NCI-H2107 treated with DMSO at 0.1 percent for 48 hours (cell line): ENCODE measurements around the gene ATP2C2.
"Not testable (repeated sequence)": the region's sequence is repeated elsewhere in the genome, so short reads cannot be mapped to it uniquely, and the experiment has no call there.

Experiments
- DNase-seq: peaks from one replicate; lab custom pipeline; 2025; ENCODE audit not compliant: unreplicated experiment; lab: John Stamatoyannopoulos, UW

The ATP2C2 gene

DNA sequence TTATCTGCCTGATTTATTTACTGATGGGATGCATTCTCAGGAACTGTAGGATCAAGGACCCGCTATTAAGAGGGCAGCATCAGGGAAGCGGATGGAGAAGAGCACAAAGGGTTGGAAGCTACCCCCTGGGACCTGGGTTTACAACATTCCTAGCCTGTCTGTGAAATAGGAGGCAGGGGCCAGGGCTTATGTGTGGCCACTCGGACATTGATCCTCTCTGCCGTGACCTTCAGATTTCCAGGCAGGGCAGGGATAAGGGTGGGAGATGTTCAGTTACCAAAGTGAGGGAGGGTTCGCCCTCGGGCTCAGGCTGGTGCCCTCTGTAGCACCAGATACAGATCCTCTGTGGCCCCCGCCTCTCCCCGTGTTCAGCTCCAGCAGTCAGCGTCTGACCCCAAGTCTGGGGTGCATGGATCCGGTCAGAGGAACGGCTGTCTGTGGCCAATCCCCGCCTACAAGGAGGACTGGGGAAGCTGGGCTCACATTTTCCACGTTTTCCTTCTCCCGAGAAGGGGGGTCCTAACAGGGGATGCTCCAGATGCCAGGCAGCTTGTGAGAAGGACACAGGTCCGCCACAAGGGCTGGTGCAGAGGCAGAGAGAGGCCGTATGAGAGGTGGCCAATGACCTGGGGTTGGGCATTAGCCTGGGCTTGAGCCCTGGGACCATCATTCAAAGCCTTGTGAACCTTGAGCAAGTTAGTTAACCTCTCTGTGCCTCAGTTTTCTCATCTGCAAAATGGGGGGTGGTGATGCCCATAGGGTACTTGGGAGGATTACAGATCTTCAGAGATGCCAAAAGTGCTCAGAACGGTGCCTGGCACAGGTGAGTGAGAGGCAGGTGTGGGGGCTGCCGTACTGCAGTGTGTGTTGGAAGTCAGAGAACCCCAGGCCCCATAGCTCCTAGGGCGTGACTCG, 48.3 kb downstream of the ATP2C2 start:
- no peak for DNase-seq

DNA sequence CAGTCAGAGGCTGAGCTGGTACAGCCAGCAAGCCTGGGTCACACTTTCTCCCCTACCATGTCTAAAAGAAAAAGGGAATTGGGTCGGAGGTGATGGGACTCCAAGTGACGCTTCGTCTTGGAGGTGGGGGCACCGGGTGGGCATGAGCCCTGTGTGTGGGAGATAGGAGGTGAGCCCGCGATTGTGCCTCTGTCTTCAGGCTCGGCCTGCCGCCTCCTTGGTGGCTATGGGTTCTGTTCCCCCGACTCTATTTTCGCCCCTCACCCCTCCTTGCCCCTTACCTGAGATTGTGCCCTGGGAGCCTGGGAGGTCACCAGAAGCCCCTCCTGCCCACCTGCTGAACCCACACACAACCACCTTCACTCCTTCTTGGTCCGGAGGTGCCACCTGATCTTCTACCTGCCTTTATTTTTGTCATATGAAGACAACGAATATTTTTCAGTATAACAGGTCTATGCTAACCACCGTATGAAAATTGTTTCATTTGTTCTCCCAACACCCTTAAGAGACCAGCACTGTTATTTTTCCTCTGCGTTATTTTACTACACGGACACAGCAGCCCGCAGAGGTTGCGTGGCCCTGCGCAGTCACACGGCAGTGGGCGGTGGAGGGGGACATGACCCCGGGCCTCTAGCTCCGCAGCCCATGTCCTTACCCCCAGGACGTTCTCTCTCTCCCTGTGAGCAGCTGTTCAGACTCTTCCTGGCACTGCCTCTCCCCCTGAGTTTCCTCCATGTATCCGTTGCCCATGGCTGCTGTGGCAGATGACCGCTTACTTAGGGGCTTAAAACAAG, 49.9 kb downstream of the ATP2C2 start:
- DNase-seq, result no peak

DNA sequence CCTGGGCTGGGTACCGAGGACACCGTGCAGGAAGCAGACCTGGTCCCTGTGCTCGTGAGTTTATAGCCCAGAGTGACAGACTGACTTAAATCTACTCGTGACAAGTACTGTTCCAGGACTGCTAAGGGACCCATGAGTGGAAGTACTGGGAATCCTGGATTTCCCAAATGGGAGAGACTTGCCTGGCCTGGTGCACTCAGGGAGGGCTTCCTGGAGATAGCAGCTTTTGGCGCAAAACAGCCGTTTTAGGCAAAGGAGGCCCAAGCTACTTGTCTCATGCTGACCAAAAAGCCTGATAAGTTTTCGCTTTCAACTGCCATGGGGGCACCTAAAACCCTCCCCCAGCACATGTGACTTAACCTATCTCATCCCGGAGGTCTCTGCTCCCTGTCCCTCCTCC, 51.4 kb downstream of the ATP2C2 start:
- DNase-seq, result no peak

DNA sequence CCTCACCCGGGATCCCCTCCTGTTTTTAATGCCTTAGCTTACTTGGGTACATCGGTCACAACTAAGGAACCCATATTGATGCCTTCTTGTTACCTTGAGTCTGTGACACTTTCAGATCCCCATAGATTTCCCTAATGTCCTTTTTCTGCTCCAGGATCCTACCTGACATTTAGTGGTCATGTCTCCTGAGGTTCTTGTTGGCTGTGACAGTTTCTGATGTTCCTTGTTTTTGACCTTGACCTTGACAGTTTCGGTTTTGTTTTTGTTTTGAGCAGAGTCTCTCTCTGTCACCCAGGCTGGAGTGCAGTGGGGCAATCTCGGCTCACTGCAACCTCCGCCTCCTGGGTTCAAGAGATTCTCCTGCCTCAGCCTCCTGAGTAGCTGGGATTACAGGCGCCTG, 52.2 kb downstream of the ATP2C2 start:
- not testable (repeated sequence) for DNase-seq

DNA sequence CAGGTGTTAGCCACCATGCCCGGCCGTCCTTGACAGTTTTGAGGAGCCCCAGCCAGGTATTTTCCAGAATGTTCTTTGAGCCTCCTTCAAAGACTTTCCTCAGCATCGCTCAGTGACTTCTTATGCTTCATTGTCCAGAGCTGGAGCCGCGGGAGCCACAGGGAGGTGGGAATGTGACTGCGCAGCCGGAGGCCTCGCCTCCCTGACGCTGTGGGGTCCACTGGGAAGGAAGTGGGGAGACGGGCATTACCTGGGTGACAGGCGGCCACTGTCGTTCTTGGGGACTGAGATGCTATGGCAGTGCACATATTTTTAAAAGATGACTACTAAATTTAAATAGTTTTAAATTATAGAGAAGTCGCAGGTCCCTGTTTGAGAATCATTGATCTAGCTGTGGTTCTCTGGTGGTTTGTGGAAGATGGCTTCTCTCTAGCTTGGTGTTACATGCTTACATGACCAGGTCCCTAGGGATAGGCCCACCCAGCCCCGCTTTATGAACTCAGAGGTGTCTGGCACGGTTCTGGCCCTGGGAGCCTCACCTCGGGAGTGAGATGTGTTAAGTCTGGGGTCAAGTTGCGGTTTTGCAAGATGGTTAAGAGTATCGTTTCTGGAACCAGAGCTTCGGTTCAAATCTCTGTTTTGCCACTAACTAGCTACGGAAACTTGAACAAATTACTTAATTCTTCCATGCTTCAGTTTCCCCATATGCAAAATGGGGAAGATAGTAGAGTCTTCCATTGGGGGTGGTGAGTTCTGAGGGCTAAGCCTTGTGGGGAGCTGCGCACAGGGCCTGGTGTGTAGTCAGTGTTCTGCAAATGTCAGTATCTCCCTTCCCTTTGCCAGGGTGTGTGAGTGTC, 53.0 kb downstream of the ATP2C2 start:
- no peak for DNase-seq

DNA sequence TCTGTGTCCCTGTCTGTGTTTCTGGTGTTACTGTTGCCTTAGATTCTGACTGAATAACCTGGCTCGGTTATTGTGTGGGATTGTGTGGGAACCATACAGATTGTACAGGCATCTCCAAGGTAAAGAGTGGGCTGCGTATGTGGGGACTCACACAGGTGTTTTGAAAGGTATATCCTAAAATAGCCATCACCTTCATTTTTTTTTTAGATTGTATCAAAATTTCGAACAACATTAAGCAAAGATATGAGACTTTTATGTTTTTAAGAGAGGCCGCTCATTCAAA, 53.5 kb downstream of the ATP2C2 start:
- no peak for DNase-seq

DNA sequence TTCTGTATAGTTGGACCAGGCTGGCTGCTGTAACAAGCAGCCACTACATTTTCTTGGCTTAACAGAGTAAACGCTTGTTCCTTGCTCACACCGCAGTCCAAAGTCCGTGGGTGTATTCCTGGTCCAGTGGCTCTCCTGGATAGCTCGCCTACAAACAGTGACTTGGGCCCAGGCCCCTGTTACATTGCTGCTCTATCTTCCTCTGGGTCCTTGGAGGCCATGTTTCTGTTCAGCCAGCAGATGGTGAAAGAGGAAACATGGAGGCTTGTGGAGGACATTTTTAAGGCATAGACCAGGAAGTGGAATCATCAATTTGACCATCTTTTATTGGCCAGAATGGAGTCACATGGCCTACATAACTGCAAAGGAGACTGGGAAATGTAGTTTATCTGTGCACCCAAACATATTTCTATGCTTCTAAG, 55.1 kb downstream of the ATP2C2 start:
- DNase-seq, result no peak

DNA sequence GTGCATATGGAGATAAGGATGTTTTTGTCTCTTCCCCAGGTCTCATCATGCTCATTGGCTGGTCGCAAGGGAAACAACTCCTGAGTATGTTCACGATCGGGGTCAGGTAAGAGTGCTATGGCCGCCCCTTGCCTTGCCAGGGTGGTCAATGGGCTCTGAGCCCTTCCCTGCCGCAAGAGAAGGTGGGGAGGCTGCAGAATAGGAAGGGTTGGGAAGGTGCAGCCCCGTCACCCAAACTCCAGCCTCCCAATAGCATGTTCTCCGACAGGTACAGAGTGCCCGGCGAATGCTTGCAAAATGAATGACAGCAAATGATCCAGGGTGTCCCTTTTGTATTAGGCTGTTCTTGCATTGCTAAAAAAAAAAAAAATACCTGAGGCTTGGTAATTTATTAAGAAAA, 57.4 kb downstream of the ATP2C2 start:
- DNase-seq, result no peak

DNA sequence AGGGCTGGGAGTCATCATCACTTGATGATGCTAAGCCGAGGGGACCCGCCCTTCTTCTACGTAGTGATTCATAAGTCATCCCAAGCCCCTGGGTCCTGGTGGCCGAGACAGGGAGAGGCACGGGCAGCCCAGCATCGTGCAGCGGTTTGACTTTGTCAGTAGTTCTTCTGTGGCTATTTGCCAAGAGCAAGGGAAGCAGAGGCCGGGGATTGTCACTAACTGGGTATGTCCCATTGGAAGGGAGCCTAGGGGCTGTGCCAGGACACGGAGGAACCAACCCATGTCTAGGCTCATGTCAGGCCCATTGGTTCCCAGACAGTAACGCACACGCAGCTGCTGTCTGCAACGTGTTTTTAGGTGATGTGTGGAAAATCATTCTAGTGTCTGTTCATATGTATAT, 58.5 kb downstream of the ATP2C2 start:
- DNase-seq, result no peak

DNA sequence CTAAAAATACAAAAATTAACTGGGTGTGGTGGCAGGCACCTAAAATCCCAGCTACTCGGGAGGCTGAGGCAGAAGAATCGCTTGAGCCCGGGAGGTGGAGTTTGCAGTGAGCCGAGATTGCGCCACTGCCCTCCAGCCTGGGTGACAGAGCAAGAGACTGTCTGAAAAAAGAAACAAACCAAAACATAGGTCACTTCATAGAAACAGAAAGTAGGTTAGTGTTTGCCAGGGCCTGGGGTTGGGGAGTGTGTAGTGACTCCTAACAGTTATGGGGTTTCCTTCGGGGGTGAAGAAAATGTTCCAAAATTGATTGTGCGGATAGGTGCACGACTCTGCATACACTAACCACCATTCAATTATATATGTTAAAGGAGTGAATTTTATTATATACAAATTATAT, 59.2 kb downstream of the ATP2C2 start:
- no peak for DNase-seq

DNA sequence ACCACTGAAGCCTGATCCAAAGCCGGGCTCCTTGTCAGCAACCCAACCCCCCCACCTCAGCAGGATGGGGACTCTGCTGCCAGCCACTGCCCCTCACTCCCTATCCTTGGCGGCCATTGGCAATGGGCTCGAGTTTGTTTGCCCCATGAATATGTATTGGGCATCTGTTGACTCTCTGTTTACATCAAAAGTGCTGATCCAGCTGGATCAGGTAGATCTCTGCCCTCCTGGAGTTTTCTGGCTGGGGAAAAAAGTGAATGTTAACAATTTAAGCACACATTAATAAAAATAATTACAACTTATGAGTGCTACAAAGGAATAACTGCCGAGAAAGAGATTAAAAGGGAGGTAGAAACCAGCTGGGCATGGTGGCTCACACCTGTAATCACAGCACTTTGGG, 62.5 kb downstream of the ATP2C2 start:
- DNase-seq, result no peak

DNA sequence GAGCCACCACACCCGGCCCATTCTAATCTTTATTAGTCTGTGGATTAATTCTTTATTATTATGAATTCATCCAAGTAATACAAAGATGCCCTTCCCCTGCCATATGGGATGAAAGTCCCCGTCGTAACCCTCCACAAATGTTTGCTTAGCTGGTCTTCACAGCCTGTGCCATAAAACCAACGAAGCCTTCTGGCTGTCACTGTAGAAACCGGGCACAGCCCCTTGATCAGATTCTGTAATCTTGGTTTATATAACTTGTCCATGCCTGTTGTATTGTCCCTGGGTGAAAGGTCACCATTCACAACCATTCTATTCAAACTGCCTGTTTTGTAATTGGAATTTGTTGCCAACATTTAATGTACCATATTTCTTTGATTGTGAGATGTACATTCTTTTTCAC, 66.5 kb downstream of the ATP2C2 start:
- DNase-seq, result no peak

DNA sequence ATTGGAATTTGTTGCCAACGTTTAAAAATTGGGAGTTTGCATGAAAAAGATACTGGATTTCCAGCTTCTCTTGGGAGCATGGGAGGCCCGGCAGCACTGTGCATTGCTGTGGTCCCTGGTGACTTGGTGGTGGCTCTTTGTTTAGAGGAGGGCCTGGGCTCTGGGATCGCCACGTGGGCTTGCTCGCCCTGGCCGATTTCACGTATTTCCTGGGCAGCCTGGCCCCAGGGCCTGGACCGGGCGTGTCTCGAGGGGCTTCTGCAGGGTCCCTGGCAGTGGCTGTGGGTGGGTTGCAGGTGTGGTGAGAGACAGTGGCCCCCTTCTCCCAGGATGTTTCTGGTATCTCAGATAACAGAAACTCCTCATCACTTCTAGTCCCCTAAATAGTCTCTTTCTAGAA, 67.9 kb downstream of the ATP2C2 start:
- DNase-seq, result no peak

DNA sequence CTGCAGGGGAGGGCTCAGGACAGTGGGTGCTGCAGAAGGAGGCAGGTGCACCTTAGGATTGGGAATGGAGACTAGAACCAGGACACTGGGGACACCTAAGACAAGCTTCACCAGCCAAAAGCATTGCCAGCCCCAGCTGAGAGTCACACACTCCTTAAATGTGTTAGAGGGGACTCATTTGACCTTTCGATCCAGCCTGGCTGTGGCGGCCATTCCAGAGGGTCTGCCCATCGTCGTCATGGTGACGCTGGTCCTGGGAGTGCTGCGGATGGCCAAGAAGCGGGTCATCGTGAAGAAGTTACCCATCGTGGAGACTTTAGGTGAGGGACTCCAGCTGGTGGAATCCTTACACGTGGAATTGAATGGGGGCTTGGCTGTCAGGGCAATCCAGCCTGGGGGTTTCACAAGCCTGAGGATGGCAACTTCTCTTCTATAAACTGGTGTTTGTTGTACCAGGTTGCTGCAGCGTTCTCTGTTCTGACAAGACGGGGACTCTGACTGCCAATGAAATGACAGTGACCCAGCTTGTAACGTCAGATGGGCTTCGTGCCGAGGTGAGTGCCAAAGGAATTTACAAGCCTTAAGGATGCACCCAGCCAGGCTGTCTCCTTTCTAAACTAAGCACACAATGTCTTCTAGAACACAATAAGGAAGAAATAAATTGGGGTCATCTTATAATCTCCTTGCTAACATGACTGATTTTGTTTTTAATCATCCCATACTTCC, 70.8 kb downstream of the ATP2C2 start:
- no peak for DNase-seq

DNA sequence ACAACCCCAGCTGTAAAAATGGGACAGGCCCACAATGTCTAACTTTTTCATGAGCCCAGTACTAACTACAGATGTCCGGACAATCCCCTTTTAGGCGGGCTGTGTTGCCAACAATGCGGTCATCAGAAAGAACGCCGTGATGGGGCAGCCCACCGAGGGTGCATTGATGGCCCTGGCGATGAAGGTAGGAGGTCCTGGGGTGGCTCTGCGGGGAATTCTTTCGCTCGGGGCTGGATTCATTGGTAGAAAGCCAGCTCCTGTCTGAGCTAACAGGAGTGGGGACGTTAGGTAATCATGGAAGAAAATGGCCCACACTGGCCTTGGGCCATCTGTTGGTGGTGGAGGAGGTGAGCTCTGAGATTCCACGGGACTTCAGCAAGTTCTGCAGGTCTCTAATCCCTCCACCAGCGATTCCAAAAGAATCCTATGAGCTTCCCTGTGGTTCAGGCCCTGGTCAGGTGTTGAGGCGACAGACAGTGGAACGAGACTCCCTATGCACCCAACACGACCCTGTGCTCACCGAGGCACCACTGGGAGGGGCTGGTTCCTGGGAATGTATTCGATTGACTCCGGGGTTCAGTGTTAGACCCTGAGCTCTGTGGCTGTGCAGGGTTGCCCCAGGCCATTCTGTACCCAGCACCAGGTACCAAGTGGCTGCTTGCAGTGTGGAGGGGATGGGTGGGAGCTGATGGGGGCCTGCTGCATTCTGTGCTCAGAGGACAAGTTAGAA, 74.2 kb downstream of the ATP2C2 start:
- DNase-seq, result no peak

DNA sequence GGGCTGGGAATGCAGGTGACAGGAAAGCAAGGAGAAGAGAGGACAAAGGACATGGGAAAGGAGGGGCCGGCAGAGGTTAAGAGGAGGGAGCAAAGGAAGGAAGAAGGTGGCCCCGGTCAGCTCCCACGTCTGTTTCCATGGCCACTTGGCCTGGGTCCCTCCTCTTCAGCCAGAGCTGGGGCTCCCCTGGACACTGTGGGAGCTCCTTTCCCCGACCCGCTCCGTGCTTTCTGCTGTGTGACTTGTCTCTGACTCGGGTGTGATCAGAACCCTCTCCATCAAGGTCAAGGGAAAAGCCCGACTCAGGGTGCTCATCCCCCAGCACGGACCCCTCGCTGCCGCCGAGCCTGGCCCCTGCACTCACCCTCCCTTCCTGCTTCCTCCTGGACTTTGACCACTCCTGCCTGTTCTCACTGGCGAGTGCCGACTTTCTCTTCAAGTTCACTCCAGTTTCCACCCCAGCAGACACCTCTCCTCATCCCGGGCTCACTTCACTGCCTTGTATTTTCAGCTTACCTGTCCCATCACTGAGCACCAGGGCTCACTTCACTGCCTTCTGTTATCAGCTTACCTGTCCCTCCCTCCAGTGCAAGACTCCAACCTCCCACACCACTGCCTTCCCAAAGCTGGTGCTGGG, 74.9 kb downstream of the ATP2C2 start:
- no peak for DNase-seq

DNA sequence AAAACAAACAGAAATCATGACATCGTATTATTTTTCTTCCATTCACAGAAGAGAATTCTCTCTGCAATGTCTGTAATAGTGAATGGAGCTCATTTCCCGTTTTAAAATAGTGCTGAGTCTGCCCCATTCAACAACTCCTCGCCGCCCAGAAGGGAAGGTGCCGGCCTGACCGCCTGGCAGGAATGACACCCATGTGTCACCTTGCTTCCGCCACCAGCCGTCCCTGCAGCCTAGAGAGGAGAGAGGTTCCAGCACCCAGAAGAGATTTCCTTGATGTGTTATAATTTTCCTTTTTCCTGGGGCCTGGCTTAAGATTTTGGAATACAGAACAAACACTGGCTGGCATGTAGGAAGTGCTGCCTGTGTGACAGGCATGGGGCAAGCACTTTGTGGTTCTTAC, 76.1 kb downstream of the ATP2C2 start:
- no peak for DNase-seq

DNA sequence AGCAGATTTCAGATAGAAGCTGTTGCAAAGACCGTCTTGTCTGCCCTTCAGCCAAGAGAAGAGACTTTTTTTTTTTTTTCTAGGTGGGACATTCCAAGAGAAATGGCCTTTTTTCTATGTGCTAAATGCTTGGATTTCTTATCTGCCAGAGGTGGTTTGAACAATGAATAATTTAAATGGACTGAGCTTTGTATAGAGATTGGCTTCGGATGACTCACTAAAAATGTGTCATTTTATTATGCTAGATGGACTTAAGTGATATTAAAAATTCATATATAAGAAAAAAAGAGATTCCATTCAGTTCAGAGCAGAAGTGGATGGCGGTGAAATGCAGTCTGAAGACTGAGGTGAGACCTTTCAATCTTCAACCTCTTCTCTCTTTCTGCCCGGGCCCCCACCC, 77.7 kb downstream of the ATP2C2 start:
- DNase-seq, result no peak

DNA sequence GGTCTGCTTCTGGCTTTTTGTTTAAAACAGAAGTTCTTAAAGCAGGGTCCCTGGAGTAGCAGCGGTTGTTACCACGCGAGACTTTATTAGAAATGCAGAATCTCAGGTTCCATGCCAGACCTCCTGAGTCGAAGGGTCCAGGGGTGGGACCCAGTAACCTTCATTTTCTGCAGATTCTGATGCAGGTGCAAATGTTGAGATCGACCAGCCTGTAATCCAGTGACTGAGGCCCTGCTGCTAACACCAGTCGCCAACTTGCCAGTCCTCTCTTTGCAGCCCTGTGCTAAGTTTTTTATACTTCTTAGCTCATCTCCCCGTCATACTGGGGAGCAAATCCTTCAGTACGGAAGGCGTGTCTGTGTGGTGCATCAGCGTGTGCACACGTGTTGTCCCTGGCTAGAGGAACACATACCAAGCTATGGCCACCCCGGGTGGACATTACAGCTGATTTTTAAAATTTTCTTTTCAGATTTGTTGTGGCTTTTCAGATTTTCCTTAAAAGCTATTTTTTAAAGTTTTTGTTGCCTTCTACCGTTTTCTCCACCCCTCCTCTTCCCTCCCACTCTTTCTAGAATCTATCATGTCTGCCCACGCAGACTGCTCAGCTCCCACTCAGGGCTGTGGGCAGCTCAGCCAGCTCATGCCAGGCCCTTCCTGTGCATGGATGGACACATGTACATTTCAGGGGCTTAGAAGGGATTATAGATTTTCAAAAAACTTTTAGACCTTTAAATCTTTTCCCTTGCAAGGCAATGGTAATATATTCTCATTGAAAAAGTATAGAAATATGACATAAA, 78.5 kb downstream of the ATP2C2 start:
- no peak for DNase-seq
